NCI-H2196 (cell line): Measurements from ENCODE around the gene ATF5.

Experiments used
- DNase-seq: peaks from one replicate; lab custom pipeline; 2025; ENCODE audit not compliant: unreplicated experiment; lab: John Stamatoyannopoulos, UW

ATF5 gene

DNA sequence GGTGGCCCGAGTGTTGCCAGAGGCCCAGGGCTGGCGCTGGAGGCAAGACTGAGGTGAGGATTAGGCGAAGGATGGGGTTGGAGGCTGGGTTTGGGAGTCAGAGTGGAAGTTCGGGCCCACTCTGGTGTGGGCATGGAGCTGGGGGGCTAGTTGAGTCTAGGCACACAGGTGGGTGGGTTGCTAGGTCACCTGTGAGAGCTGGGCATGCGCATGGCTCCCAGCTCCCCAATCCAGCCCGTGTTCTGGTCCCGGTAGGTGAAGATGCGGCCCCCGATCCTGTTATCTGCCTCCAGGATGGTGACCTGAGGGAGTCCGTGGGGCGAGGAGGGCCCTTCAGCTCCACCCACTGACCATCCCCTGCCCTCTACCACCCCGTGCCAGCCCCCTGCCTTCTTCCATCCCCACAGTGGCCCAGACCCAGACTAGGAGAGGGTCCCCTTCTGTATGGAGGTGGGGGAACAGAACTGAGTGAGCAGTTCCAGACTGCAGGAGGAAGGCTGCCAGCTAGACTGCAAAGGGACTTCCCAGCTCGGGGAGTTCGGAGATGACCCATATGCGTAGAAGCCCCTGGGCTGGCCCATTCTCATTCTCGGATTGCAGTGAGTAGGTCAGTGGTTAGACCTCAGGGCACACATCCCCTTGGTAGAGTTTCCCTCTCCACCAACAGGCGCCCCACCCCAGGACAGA is 34.0 kb upstream of the ATF5 start:
- DNase-seq, result no peak

- no peak for DNase-seq
Measured at GRCh38 chr19:49895566-49896297, 33.3 kb upstream of the ATF5 start.

DNA sequence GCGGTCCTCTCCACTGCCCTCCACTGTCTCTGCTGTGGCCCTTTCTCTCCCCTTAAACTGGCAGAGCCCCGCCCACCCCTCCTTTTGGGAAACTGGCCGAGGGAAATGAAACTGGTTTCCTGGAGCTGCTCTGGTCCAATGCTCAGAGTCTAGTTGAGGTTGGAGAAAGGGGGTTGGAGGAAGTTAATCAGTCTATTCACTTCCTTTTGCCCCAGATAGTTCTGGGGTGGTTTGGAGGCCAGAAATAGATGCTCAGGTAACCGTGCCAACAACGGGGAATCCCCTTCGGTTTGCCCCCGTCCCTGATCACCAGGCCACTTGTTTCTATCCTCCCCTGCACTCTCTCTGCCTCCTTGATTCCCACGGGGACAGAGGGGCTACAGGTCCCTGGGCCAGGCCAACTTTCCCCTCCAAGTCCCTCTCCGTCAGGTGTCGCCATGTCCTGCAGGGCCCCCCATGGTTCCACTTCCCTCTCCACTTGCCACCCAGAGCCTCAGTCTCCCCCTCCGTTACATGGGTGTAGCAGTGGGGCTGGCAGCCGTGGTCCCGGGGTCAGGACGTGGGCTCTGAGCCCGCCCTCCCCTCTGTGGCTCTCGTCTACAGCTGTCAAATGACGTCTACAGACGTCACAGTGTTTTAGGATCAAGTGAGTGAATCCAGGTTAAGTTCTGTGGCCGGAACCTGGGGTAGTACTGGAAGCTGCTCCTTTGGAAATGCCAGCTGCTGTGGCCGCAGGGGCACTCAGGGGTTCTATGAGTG is 32.0 kb upstream of the ATF5 start, which contains the start of gene IL4I1:
Gene IL4I1 (minus strand): TSS at position 25 of the 759 bp plus-strand sequence. CDS start 727 bp downstream, outside the sequence.
- DNase-seq, result no peak

DNA sequence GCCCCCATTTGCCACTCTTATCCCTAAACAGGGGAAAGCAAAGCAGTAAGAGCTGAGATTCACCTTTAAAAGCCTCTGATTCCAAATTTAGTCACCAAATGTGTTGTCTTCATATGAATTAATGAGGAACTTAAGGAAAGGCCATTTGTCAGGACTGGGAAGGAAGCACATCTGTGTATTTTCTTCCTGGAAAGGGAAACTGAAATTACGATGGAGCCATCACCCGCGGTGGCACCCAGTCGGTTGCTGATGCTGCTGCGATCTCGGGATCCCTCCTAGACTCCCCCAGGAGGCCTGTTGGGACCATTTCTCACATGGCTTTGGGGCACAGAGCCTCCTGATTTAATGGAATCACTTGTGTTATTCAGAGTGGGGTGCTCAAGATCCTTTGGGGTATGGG is 24.9 kb upstream of the ATF5 start:
- no peak for DNase-seq

GRCh38 chr19:49906879-49907564 is 22.0 kb upstream of the ATF5 start:
- DNase-seq, result no peak

DNA sequence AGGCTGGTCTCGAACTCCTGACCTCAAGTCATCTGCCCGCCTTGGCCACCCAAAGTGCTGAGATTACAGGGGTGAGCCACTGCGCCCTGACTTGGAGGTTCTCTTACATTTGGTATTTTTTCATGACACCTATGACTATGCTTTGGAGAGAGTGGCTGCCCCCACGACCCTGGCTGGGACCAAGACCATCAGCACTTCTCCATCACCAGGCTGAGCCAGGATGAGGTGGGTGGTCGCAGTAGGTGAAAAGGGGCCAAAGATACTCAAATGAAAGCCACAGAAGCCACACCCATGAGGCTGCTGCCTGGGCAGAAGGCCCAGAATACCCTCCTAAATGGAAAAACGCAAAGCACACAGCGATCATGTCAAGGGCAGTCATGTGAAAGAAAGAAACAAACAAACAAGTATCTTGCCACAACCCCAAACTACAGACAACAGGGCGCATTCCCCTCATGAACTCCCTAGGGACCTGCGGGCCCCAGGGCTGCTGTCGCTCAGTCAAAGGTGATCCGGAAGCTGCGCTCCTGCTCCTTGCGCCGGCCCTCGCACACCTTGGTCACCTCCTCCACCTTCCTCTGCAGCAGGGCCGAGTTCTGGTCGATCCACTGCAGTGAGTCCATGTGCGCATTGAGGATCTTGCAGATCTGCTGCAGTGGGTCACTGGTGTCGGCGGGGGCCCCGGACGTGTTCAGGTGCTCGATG is 21.1 kb upstream of the ATF5 start:
- DNase-seq, result no peak

- no peak for DNase-seq
Measured at GRCh38 chr19:49908480-49909420, 20.3 kb upstream of the ATF5 start.

DNA sequence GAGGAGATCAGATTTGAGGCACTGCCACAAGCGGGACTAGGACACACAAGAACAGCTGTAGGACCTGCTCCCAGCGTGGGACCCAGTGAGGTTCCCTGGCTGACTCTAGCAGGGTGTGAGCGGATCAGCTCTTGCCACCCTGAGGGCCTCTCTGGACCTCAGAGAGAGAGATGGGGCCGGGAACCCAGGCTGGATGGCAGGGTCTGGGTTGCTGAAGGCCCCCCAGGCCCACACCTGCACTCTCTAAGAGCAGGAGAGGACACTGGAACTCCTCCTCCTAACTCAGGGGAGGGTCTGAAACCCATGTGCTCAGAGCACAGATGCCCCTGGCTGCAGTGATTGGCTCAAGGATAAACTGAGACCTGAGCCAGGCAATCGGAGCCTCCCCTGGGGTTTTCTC is 18.8 kb upstream of the ATF5 start:
- no peak for DNase-seq

DNA sequence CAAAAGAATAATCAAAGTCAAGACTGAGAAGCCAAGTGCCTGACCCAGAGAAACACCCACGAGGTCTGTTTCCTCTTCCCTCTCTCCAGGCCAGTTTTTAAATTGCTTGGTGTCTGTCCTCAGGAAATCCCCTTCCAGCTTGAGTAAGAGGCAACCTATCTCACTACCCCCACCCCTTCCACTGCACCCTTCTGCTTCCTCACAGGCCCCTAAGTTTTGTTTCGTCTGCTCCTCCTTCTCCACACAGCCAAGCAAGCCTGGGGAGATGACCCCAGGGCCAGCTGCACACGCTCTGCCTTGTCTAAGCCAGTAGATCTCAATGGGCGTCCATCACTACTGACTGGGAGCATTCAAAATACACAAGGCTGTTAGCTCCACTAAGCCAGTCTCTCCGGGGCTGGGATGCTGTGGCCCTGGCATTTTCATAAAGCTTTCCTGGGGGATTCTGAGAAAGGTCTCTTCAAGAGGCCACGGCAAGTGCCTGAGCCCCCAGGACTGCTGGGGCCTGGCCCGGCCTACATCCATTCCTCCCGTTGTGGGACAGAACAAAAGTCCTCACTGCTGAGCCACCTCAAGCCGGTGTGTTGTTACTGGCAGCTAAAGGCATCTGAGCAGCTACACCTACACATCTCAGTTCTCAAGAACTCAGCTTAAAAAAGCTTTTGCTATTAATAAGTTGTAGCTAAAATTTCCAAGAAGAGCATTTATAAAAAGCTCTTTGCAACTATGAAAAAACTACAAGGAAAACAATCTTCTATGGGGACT is 17.4 kb upstream of the ATF5 start:
- DNase-seq, result no peak

DNA sequence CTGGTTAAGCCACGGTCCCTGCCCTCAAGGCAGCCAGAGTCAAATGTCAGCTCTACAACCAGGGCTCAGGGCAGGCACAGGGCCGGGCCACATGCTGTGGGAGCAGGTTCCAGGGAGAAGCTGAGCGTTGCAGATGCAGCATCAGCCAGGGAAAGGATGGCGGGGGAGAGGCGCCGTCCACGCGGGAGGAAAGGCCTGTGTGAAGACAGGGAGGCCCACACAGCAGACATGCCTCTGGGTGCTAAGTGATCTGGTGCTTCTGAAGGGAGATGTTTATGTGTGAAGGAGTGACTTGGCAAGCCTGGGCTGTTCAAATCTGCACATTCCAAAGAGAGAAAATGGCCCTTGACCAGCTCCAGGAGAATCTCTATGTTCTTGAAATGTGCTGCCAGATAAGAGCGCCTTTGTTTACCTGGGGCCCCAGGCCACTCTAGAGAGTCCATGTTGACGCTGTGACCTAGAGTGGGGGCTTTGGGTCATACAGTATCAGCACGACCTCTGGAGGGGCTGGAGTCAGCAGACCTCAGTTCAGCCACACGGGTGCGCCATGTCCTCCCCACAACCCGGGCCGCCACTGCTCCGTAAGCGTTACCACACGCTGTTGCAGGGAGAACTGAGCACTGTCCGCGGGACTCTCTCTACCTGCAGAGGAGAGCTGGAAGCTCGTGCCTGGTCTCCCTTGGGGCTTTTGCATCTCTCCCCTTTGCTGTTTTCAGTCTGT is 15.9 kb upstream of the ATF5 start:
- DNase-seq, result no peak

- DNase-seq, result no peak
Measured at GRCh38 chr19:49913720-49914119, 15.3 kb upstream of the ATF5 start.

GRCh38 chr19:49915271-49915670 is 13.7 kb upstream of the ATF5 start:
- no peak for DNase-seq

DNA sequence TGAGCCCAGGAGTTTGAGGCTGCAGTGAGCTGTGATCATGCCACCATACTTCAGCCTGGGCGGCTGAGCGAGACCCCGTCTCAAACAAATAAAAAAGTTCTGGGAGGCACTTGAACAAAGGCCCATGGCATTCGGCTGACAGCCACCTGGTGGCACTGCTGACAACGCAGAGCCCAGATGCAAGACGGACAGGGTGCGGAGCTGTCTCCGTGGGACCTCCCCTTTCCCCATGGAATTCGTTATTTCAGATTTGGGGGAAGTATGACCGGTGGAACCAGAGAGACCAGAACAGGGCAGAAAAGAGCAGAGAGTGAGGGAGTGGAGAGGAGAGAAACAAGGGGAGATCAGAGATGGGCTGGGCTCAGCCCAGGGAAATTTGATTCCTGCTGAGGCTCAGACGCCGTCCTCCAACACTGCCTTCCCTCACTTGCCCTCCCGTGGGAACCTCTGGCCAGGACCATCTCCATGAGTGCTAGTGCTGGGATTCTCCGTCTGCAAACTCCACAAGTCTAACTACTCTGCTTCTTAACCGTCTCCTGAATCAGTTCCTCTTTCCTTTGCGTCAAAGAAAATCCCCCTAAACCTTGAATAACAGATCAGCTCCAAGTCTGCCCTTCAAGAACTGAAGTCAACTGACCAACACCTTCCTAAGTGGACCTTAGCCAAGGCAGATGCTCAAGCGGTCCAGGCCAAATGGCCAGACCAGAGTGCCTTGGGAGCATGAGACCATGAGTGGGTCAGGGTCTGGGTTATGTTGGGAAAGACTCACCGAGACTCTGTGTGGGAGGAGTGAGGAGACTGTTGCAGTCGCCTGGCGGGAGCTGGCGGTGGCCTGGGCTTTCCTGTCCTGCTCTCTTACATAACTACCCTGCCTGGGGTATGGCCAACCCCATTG is 11.9 kb upstream of the ATF5 start:
- DNase-seq, result no peak

GRCh38 chr19:49918089-49918488 is 10.9 kb upstream of the ATF5 start:
- DNase-seq, result no peak

GRCh38 chr19:49920624-49921363 is 8.2 kb upstream of the ATF5 start:
- no peak for DNase-seq
